MM.1S (cell line): ENCODE measurements around the gene TEX55.
"Not testable (repeated sequence)": the region's sequence is repeated elsewhere in the genome, so short reads cannot be mapped to it uniquely, and the experiment has no call there.

Experiments used
- DNase-seq: peaks from one replicate; pipeline ENCODE4 v3.0.0-alpha.2; 2015
- H2AFZ ChIP-seq: fragments of 300-600 bp; sonication (generic); 2 replicates; pipeline ENCODE4 v1.6.0; 2016; ENCODE audit warnings: antibody characterized with exemption, low read length
- H3F3A ChIP-seq: fragments of 300-600 bp; sonication (generic); 2 replicates; pipeline ENCODE4 v1.6.1; 2016; ENCODE audit warnings: mild to moderate bottlenecking, antibody characterized with exemption, low read length, moderate library complexity, mixed read lengths; ENCODE audit not compliant: insufficient read depth
- H3K27ac ChIP-seq: fragments of 300-600 bp; sonication (generic); 2 replicates; pipeline ENCODE4 v1.5.1; 2016; ENCODE audit warnings: mild to moderate bottlenecking, low read length
- H3K27me3 ChIP-seq: fragments of 300-600 bp; sonication (generic); replicated peaks from 2 replicates; pipeline ENCODE4 v1.6.0; 2016; ENCODE audit warnings: low read length; ENCODE audit not compliant: insufficient read depth
- H3K36me3 ChIP-seq: fragments of 300-600 bp; sonication (generic); replicated peaks from 2 replicates; pipeline ENCODE4 v1.6.1; 2016; ENCODE audit warnings: mild to moderate bottlenecking, low read length, mixed read lengths; ENCODE audit not compliant: insufficient read depth
- H3K4me1 ChIP-seq: fragments of 300-600 bp; sonication (generic); 2 replicates; pipeline ENCODE4 v1.6.1; 2016; ENCODE audit warnings: low read length, mixed read lengths
- H3K4me2 ChIP-seq: fragments of 300-600 bp; sonication (generic); 2 replicates; pipeline ENCODE4 v1.6.0; 2016; ENCODE audit warnings: low read depth, low read length
- H3K4me3 ChIP-seq: fragments of 300-600 bp; sonication (generic); 2 replicates; pipeline ENCODE4 v1.5.1; 2016; ENCODE audit warnings: low read length, mixed read lengths
- H3K79me2 ChIP-seq: fragments of 300-600 bp; sonication (generic); 2 replicates; pipeline ENCODE4 v1.6.1; 2016; ENCODE audit warnings: mixed run types, low read length, mixed read lengths
- H3K9ac ChIP-seq: fragments of 300-600 bp; sonication (generic); 2 replicates; pipeline ENCODE4 v1.6.1; 2016; ENCODE audit warnings: low read length, mixed read lengths
- H3K9me2 ChIP-seq: fragments of 300-600 bp; sonication (generic); replicated peaks from 2 replicates; pipeline ENCODE4 v1.6.1; 2016; ENCODE audit warnings: mild to moderate bottlenecking, low read length, mixed read lengths; ENCODE audit not compliant: insufficient read depth
- H3K9me3 ChIP-seq: fragments of 300-600 bp; sonication (generic); replicated peaks from 2 replicates; pipeline ENCODE4 v1.6.1; 2016; ENCODE audit warnings: mild to moderate bottlenecking, low read length, mixed read lengths; ENCODE audit not compliant: insufficient read depth
- H4K20me1 ChIP-seq: fragments of 300-600 bp; sonication (generic); 2 replicates; pipeline ENCODE4 v1.6.1; 2016; ENCODE audit warnings: mild to moderate bottlenecking, low read length, moderate library complexity, mixed read lengths; ENCODE audit not compliant: insufficient read depth
- CTCF ChIP-seq: fragments of 300-600 bp; sonication (generic); IDR thresholded peaks from 2 replicates; pipeline ENCODE4 v1.5.1; 2016; ENCODE audit warnings: antibody characterized with exemption, low read length, mixed read lengths
- EZH2 ChIP-seq: fragments of 300-600 bp; sonication (generic); optimal IDR thresholded peaks from 2 replicates; pipeline ENCODE3; 2017; ENCODE audit warnings: low read depth, mild to moderate bottlenecking, antibody characterized with exemption, low read length, mixed read lengths
- EZH2phosphoT487 ChIP-seq: fragments of 300-600 bp; sonication (generic); IDR thresholded peaks from 2 replicates; pipeline ENCODE4 v1.6.1; 2018; ENCODE audit warnings: antibody characterized with exemption, low read length

Gene TEX55

GRCh38 chr3:119139360-119139759 is 6.6 kb upstream of the TEX55 start:
- H3K4me2 ChIP-seq, H3K36me3 ChIP-seq, H4K20me1 ChIP-seq, H3K9ac ChIP-seq, H3K9me3 ChIP-seq, H3K27ac ChIP-seq, H3K4me3 ChIP-seq, DNase-seq, H3K27me3 ChIP-seq, H2AFZ ChIP-seq, H3K79me2 ChIP-seq, H3K4me1 ChIP-seq, H3F3A ChIP-seq, H3K9me2 ChIP-seq: not testable (repeated sequence)

- H4K20me1 ChIP-seq: no peaks in the 10 kb centered on the region
- no peaks in the 10 kb centered on the region for H3K9me2 ChIP-seq
- no peak overlapping the region for H3K4me3 ChIP-seq
- no peak overlapping the region for H2AFZ ChIP-seq
- no peak overlapping the region for H3K4me2 ChIP-seq
- H3K36me3 ChIP-seq: no peaks in the 10 kb centered on the region
- no peaks in the 10 kb centered on the region for H3K27me3 ChIP-seq
- H3K79me2 ChIP-seq: no peaks in the 10 kb centered on the region
- H3F3A ChIP-seq: no peaks in the 10 kb centered on the region
- no peak overlapping the region for H3K27ac ChIP-seq
- no peaks in the 10 kb centered on the region for H3K4me1 ChIP-seq
- no peaks in the 10 kb centered on the region for H3K9me3 ChIP-seq
- no peak overlapping the region for H3K9ac ChIP-seq
- no peak for DNase-seq
- TF ChIP-seq EZH2 (no peak), CTCF (no peak), EZH2phosphoT487 (no peak)
Measured at GRCh38 chr3:119140466-119140865, 5.5 kb upstream of the TEX55 start.

DNA sequence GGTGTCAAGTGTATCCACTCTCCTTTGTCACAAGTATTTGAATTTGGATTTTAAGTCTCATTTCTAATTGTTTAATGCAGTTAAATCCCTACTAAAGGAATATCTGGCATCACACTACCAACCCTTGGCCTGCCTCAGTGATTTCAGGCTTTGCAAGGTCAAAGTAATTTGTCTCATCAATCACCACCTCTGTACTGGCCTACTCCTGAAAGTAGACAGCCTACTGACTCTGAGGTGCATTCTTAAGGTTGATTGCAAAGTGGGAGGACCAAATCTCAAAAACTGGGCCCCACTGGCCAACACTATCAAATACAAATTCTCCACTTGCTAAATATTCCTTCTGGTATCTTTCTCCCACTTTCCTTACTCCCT is 851 bp upstream of the TEX55 start:
- H4K20me1 ChIP-seq: no peaks in the 10 kb centered on the region
- no peak overlapping the region for H3K4me3 ChIP-seq
- no peaks in the 10 kb centered on the region for H3K4me1 ChIP-seq
- no peak overlapping the region for H3K4me2 ChIP-seq
- H2AFZ ChIP-seq: no peak overlapping the region
- H3K27me3 ChIP-seq: no peaks in the 10 kb centered on the region
- no peaks in the 10 kb centered on the region for H3K9me2 ChIP-seq
- no peak for TF ChIP-seq EZH2
- TF ChIP-seq CTCF: no peak
- no peak for TF ChIP-seq EZH2phosphoT487
- no peaks in the 10 kb centered on the region for H3K36me3 ChIP-seq
- H3K9ac ChIP-seq: no peak overlapping the region
- H3K27ac ChIP-seq: no peak overlapping the region
- H3K79me2 ChIP-seq: no peaks in the 10 kb centered on the region
- H3F3A ChIP-seq: no peaks in the 10 kb centered on the region
- no peaks in the 10 kb centered on the region for H3K9me3 ChIP-seq
- DNase-seq: no peak

DNA sequence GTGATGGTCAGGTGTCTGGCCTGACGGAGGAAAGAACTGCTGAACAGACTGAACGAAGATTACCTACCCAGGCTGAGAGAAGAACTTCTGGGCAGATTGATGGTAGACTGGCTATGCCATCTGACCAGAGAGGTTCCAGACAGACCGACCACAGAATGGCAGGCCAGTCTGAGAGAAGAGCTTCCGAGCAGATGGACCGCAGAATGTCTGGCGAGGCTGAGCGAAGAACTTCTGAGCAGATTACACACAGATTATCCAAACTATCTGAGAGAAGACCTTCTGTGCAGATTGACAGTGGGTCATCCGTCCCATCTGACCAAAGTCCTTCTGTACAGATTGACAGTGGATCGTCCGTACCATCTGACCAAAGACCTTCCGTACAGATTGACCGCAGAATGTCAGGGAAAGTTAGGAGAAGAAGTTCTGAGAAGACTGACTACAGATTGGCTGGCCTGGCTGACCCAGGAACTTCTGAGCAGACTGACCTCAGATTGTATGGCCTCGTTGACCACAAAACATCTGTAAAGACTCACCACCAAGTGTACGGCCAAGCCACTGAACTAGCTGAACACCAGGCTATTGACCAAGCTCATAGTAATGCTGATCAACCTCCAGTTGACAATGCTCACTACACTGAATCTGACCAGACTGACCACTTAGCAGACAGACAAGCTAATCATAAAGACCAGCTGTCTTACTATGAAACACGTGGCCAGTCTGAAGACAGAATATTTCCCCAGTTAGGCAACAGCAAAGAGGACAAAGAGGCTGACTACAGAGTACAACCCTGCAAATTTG is 812 bp downstream of the TEX55 start:
- Histone ChIP-seq H4K20me1 (no peaks in the 10 kb centered on the region), H3K9ac (no peak overlapping the region), H3K4me2 (no peak overlapping the region), H3K9me2 (no peaks in the 10 kb centered on the region), H3K9me3 (no peaks in the 10 kb centered on the region), H3K4me1 (no peaks in the 10 kb centered on the region), H3K4me3 (no peak overlapping the region), H2AFZ (no peak overlapping the region), H3F3A (no peaks in the 10 kb centered on the region), H3K79me2 (no peaks in the 10 kb centered on the region), H3K36me3 (no peaks in the 10 kb centered on the region), H3K27me3 (no peaks in the 10 kb centered on the region), H3K27ac (no peak overlapping the region)
- TF ChIP-seq EZH2phosphoT487 (no peak), EZH2 (no peak), CTCF (no peak)
- no peak for DNase-seq
